ENCODE results near the gene DOCK1.

The DOCK1 gene

GRCh38 chr10:127091354-127091753 lies 186.1 kb downstream of the DOCK1 start:
- DNase-seq: no peak

- no peak for DNase-seq
Measured at GRCh38 chr10:127092916-127093315, 187.7 kb downstream of the DOCK1 start.

GRCh38 chr10:127094984-127095383 lies 189.8 kb downstream of the DOCK1 start:
- no peak for DNase-seq

GRCh38 chr10:127100983-127101615 lies 195.9 kb downstream of the DOCK1 start:
- no peak for DNase-seq

GRCh38 chr10:127102176-127102575 lies 196.9 kb downstream of the DOCK1 start:
- DNase-seq: no peak

GRCh38 chr10:127115100-127115499 lies 209.9 kb downstream of the DOCK1 start:
- DNase-seq: no peak

- no peak for DNase-seq
Measured at GRCh38 chr10:127117125-127117524, 211.9 kb downstream of the DOCK1 start.

GRCh38 chr10:127118034-127118433 lies 212.8 kb downstream of the DOCK1 start:
- DNase-seq: no peak

GRCh38 chr10:127119936-127120335 lies 214.7 kb downstream of the DOCK1 start:
- DNase-seq: no peak

- no peak for DNase-seq
Measured at GRCh38 chr10:127122831-127123230, 217.6 kb downstream of the DOCK1 start.

- no peak for DNase-seq
Measured at GRCh38 chr10:127123626-127124025, 218.4 kb downstream of the DOCK1 start.

GRCh38 chr10:127125331-127125730 lies 220.1 kb downstream of the DOCK1 start:
- no peak for DNase-seq

- DNase-seq: no peak
Measured at GRCh38 chr10:127127822-127128221, 222.6 kb downstream of the DOCK1 start.

- no peak for DNase-seq
Measured at GRCh38 chr10:127129104-127129503, 223.9 kb downstream of the DOCK1 start.

GRCh38 chr10:127132451-127132850 lies 227.2 kb downstream of the DOCK1 start:
- DNase-seq: no peak

- DNase-seq: no peak
Measured at GRCh38 chr10:127133225-127133624, 228.0 kb downstream of the DOCK1 start.

GRCh38 chr10:127133672-127134500 lies 228.7 kb downstream of the DOCK1 start:
- DNase-seq: no peak

- DNase-seq: no peak
Measured at GRCh38 chr10:127135844-127136577, 230.8 kb downstream of the DOCK1 start.

GRCh38 chr10:127137391-127137790 lies 232.2 kb downstream of the DOCK1 start:
- no peak for DNase-seq

GRCh38 chr10:127142136-127142535 lies 236.9 kb downstream of the DOCK1 start:
- no peak for DNase-seq

- no peak for DNase-seq
Measured at GRCh38 chr10:127142856-127143255, 237.6 kb downstream of the DOCK1 start.

- DNase-seq: no peak
Measured at GRCh38 chr10:127145173-127145572, 239.9 kb downstream of the DOCK1 start.

GRCh38 chr10:127146661-127147060 lies 241.4 kb downstream of the DOCK1 start:
- DNase-seq: no peak

Measured in NCI-H446 (cell line).